ENCODE data around the gene GRM6.

GRM6 gene

DNA sequence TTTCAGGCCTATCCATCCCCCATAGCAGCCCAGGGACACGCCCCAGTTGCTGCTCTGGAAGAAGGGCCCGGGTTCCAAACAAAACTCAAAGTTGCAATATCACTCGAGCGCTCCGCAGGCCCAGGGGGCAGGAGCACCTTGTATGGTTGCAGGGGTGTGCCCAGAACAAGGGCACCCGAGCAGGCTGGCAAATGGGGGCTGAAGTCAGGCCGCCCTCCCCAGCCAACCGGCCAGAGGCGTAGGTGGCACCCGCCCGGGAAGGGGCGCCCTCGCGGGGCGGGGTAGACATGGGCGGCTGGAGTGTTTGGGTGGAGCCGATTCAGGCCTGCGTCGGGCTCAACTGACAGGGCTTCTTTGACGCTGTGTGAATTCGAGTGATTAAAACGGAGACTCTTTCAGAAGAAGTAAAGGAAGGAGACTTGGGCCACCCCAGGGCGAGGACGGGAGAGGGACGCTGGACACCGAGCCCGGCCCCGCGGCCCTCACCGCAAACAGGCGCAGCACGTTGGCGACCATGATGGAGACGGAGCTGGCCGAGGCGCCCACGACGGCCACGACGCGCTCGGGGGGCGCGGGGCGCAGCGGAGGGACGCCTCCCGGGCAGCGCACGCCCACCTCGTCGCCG, 1.1 kb downstream of the GRM6 start:
- H3K27ac ChIP-seq (ENCODE audit: insufficient read depth, low read depth, low read length, poor library complexity, severe bottlenecking) = no peak overlapping the region
- H3K9me3 ChIP-seq (ENCODE audit: control insufficient read depth, low read length) = peaks cover 4% of the 10 kb centered on the region
- no peaks in the 10 kb centered on the region for H3K4me1 ChIP-seq (ENCODE audit: control insufficient read depth, insufficient read depth, low read length)
- H3K4me3 ChIP-seq (ENCODE audit: insufficient read depth, low read depth, low read length) = no peak overlapping the region
- 55 to 56% methylated on average over 53 of the region's 53 CpGs for WGBS, 2 experiments
- H3K27me3 ChIP-seq (ENCODE audit: control insufficient read depth, insufficient read depth, low read length, poor library complexity, severe bottlenecking) = peaks cover 49% of the 10 kb centered on the region
- H3K36me3 ChIP-seq (ENCODE audit: control insufficient read depth, insufficient read depth, low read length) = no peaks in the 10 kb centered on the region

GRCh38 chr5:178993236-178993765, 1.8 kb downstream of the GRM6 start:
- H3K4me3 ChIP-seq (ENCODE audit: insufficient read depth, low read depth, low read length) = no peak overlapping the region
- WGBS, 2 experiments = 87 to 89% methylated on average over 20 of the region's 20 CpGs
- H3K27ac ChIP-seq (ENCODE audit: insufficient read depth, low read depth, low read length, poor library complexity, severe bottlenecking) = no peak overlapping the region
- H3K36me3 ChIP-seq (ENCODE audit: control insufficient read depth, insufficient read depth, low read length) = no peaks in the 10 kb centered on the region
- peaks cover 49% of the 10 kb centered on the region for H3K27me3 ChIP-seq (ENCODE audit: control insufficient read depth, insufficient read depth, low read length, poor library complexity, severe bottlenecking)
- H3K9me3 ChIP-seq (ENCODE audit: control insufficient read depth, low read length) = peaks cover 5% of the 10 kb centered on the region
- no peaks in the 10 kb centered on the region for H3K4me1 ChIP-seq (ENCODE audit: control insufficient read depth, insufficient read depth, low read length)

GRCh38 chr5:178992291-178992895, 2.7 kb downstream of the GRM6 start:
- peaks cover 49% of the 10 kb centered on the region for H3K27me3 ChIP-seq (ENCODE audit: control insufficient read depth, insufficient read depth, low read length, poor library complexity, severe bottlenecking)
- H3K4me3 ChIP-seq (ENCODE audit: insufficient read depth, low read depth, low read length) = no peak overlapping the region
- H3K27ac ChIP-seq (ENCODE audit: insufficient read depth, low read depth, low read length, poor library complexity, severe bottlenecking) = no peak overlapping the region
- H3K9me3 ChIP-seq (ENCODE audit: control insufficient read depth, low read length) = peaks cover 6% of the 10 kb centered on the region
- H3K4me1 ChIP-seq (ENCODE audit: control insufficient read depth, insufficient read depth, low read length) = no peaks in the 10 kb centered on the region
- 65 to 71% methylated on average over 9 of the region's 9 CpGs for WGBS, 2 experiments
- no peaks in the 10 kb centered on the region for H3K36me3 ChIP-seq (ENCODE audit: control insufficient read depth, insufficient read depth, low read length)

GRCh38 chr5:178991190-178992145, 3.7 kb downstream of the GRM6 start:
- H3K27ac ChIP-seq (ENCODE audit: insufficient read depth, low read depth, low read length, poor library complexity, severe bottlenecking) = no peak overlapping the region
- WGBS, 2 experiments = 89% methylated on average over 28 of the region's 28 CpGs

GRCh38 chr5:178990491-178990890, 4.6 kb downstream of the GRM6 start:
- no peak overlapping the region for H3K27ac ChIP-seq (ENCODE audit: insufficient read depth, low read depth, low read length, poor library complexity, severe bottlenecking)
- H3K9me3 ChIP-seq (ENCODE audit: control insufficient read depth, low read length) = peaks cover 6% of the 10 kb centered on the region
- H3K27me3 ChIP-seq (ENCODE audit: control insufficient read depth, insufficient read depth, low read length, poor library complexity, severe bottlenecking) = peaks cover 31% of the 10 kb centered on the region
- WGBS, 2 experiments = 79 to 83% methylated on average over 12 of the region's 12 CpGs
- no peaks in the 10 kb centered on the region for H3K36me3 ChIP-seq (ENCODE audit: control insufficient read depth, insufficient read depth, low read length)
- H3K4me3 ChIP-seq (ENCODE audit: insufficient read depth, low read depth, low read length) = no peak overlapping the region
- no peaks in the 10 kb centered on the region for H3K4me1 ChIP-seq (ENCODE audit: control insufficient read depth, insufficient read depth, low read length)

More at GRCh38 chr5:178991190-178992145, 3.7 kb downstream of the GRM6 start:
- peaks cover 40% of the 10 kb centered on the region for H3K27me3 ChIP-seq (ENCODE audit: control insufficient read depth, insufficient read depth, low read length, poor library complexity, severe bottlenecking)
- no peaks in the 10 kb centered on the region for H3K4me1 ChIP-seq (ENCODE audit: control insufficient read depth, insufficient read depth, low read length)
- H3K36me3 ChIP-seq (ENCODE audit: control insufficient read depth, insufficient read depth, low read length) = no peaks in the 10 kb centered on the region
- H3K9me3 ChIP-seq (ENCODE audit: control insufficient read depth, low read length) = peaks cover 6% of the 10 kb centered on the region
- H3K4me3 ChIP-seq (ENCODE audit: insufficient read depth, low read depth, low read length) = no peak overlapping the region

DNA sequence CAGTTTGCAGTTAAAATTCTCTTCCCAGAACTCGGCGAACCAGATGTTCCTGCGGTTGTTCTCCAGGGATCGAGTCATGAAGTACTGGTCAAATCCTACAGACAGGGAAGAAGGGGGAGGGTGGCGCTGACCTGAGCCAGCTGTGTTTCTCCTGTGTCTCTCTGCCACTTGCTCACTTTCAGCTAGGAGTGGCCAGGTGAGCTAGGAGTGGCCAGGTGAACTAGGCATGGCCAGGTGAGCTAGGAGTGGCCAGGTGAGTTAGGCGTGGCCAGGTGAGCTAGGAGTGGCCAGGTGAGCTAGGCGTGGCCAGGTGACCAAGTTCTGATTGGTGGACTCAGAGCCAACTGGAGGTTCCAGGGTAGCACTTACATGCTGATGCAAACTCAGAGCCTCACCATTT, 5.8 kb downstream of the GRM6 start:
- H3K27me3 ChIP-seq (ENCODE audit: control insufficient read depth, insufficient read depth, low read length, poor library complexity, severe bottlenecking) = peaks cover 19% of the 10 kb centered on the region
- WGBS, 2 experiments = 85 to 88% methylated on average over 7 of the region's 7 CpGs
- H3K27ac ChIP-seq (ENCODE audit: insufficient read depth, low read depth, low read length, poor library complexity, severe bottlenecking) = no peak overlapping the region
- H3K36me3 ChIP-seq (ENCODE audit: control insufficient read depth, insufficient read depth, low read length) = no peaks in the 10 kb centered on the region
- no peak overlapping the region for H3K4me3 ChIP-seq (ENCODE audit: insufficient read depth, low read depth, low read length)
- no peaks in the 10 kb centered on the region for H3K4me1 ChIP-seq (ENCODE audit: control insufficient read depth, insufficient read depth, low read length)
- peaks cover 9% of the 10 kb centered on the region for H3K9me3 ChIP-seq (ENCODE audit: control insufficient read depth, low read length)

- Histone ChIP-seq H3K4me1 (ENCODE audit: control insufficient read depth, insufficient read depth, low read length) (no peaks in the 10 kb centered on the region), H3K9me3 (ENCODE audit: control insufficient read depth, low read length) (peaks cover 9% of the 10 kb centered on the region), H3K36me3 (ENCODE audit: control insufficient read depth, insufficient read depth, low read length) (no peaks in the 10 kb centered on the region), H3K4me3 (ENCODE audit: insufficient read depth, low read depth, low read length) (no peak overlapping the region), H3K27ac (ENCODE audit: insufficient read depth, low read depth, low read length, poor library complexity, severe bottlenecking) (no peak overlapping the region), H3K27me3 (ENCODE audit: control insufficient read depth, insufficient read depth, low read length, poor library complexity, severe bottlenecking) (peaks cover 12% of the 10 kb centered on the region)
- WGBS, 2 experiments = 86 to 87% methylated on average over 27 of the region's 27 CpGs
Observed at GRCh38 chr5:178988436-178989220, 6.5 kb downstream of the GRM6 start.

DNA sequence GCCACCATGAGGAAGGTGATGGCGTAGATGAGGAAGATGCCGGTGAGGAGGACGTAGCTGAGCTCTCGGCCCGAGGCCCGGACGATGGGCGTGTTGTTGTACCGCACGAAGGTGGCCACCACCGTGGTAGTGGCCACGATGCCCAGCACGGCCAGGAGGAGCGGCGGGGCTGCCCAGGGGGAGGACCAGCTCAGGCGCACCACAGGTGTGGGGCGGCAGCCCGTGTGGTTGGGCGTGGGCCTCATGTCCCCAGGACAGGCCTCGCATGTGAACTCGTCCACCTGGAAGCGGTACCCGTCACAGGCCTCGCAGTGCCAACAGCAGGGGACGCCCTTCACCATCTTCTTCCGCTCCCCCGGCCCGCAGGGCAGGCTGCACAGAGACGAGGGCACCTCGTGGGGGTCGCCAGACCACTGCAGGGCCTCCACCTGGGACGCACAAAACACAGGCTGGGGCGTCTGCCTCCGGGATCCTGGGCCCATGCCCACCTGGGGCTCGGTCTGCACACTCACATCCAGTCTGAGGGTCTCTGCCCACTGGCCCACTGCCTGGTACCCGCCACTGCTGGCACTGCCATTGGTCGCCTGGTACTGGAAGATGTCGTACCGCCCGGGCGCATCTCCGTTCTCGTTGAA, 8.7 kb downstream of the GRM6 start:
- Histone ChIP-seq H3K4me3 (ENCODE audit: insufficient read depth, low read depth, low read length) (no peak overlapping the region), H3K9me3 (ENCODE audit: control insufficient read depth, low read length) (peaks cover 7% of the 10 kb centered on the region), H3K27me3 (ENCODE audit: control insufficient read depth, insufficient read depth, low read length, poor library complexity, severe bottlenecking) (no peaks in the 10 kb centered on the region), H3K4me1 (ENCODE audit: control insufficient read depth, insufficient read depth, low read length) (no peaks in the 10 kb centered on the region), H3K36me3 (ENCODE audit: control insufficient read depth, insufficient read depth, low read length) (no peaks in the 10 kb centered on the region), H3K27ac (ENCODE audit: insufficient read depth, low read depth, low read length, poor library complexity, severe bottlenecking) (no peak overlapping the region)
- 94% methylated on average over 43 of the region's 43 CpGs for WGBS, 2 experiments
